SK-MEL-5 (cell line): ENCODE results near the gene ABHD13. TPM values are rescaled to one million over a fixed set of nuclear protein-coding genes. Genes with fewer than 3 reads are reported as not detected.

Experiments
- DNase-seq: peaks from one replicate; pipeline ENCODE4 v3.0.0-alpha.2; 2016; ENCODE audit warnings: low read depth, low spot score
- in situ Hi-C: cut with HindIII; loops from 2 replicates; pipeline ENCODE4 v1.10.0; 2016; ENCODE audit warnings: low sequenced_read_pairs, high pct_unique_total_duplicates, low pct_unique_long_range_greater_than_20kb
- polyA plus RNA-seq, 2 experiments: library from polyadenylated mRNA; depleted of rRNA; stranded (reverse); fragments of >200 nt; gene quantifications; 2 replicates each; pipeline ENCODE4 v1.2.3, GENCODE V29; 2015
- total RNA-seq: library from RNA; depleted of rRNA; stranded (reverse); fragments of >200 nt; shearing (Covaris generic); gene quantifications from 2 replicates; pipeline ENCODE4 v1.2.3, GENCODE V29; 2014; rRNA removed

ABHD13 gene
- total RNA-seq = 9.6 and 10.4 TPM in 2 replicates
- polyA plus RNA-seq (2015; cell fraction: cytosol; rRNA removed) = 10.5 and 11.6 TPM in 2 replicates
- polyA plus RNA-seq (2015; cell fraction: nucleus; rRNA removed) = 20.4 and 23.2 TPM in 2 replicates

DNA sequence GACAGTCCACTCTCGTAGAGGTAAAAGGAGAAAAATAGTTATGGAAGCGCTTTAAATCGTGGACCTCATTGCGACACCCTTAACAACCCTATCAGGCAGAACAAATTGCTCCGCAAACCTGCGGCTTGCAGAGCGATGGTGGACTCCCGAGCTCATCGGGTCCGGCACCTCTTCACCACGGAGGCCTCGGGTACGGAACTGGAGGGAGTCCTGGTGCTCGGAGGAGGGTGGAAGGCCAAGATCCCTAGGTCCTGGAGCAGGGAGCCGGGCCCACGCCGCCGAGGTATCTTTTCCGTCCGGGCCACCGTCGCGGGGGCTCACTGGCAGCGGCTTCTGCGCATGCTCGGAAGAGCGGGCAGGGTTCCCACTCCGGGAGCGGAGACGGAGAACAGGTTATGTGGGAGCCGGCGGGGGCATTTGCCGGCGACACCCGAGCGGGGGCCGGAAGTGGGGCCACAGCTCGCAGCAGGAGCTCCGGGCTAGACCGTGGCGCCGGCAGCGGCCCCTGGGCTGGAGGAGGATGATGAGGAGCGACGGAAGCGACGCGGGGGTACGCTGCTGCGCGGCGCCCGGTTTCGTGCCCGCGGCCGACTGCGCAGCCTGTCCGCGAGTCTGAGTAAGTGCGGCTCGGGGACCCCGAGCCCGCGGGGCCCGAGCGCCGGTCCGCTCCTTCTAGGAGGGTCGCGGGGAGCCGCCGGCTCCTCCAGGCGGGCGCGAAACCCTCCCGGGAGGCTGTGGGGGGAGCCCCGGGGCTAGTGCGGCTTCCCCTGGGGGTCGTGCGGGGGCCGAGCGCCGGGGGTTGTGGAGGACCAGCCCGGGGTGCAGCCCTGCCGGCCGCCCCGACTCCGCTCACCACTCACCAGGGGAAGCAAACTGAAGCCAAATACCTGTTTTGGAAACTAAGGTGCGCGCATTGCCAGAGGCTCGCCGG is at the start of gene ABHD13:
Gene ABHD13 (plus strand): TSS at position 349 of the 931 bp plus-strand sequence. CDS start 10,827 bp downstream, outside the sequence.
- peak; percentile 93 for DNase-seq
- in situ Hi-C loops = no loop called here

DNA sequence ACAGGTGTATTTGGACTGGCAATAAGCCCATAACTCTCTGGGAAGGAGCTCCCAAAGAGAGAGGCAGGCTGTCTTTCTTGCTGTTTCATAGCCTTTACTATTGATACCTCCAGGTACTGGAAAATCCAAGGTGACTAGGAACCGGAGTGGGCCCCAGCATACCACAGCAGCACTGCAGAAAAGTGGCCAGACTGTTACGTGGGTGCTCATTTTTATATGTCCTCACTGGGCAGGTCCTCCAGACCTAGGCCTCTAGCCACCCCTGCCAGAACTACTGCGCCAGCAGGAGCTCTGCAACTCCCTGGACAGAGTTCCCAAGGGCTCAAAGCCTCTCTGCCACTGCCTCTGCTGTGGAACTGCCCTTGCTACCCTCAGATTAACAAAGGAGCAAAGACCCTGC is 49.3 kb upstream of the ABHD13 start:
- in situ Hi-C loops = no loop called here
- DNase-seq = no peak

DNA sequence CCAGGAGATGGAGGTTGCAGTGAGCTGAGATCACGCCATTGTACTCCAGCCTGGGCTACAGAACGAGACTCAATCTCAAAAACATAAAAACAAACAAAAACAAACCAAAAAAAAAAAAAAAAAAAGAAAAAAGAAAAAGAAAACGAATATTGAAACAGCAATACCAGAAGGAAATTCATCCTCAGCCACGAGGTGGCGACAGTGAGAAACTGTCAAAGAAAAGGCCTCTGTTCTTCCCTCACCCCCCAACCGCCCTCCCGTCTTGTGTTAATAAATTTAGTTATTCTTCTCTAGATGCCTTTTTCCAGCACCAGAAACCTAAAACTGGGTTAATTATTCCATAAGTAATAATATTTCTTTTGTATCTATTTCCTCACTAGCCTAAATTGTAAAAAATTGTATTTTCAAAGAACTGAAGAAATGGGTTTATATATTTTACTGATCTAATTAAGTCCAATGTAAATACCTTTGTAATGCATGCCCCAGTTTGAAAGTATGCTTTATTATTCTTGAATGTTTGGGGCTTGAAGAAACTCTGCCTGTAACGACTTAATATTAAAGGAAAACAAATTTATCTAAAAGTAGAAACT is 41.4 kb upstream of the ABHD13 start:
- DNase-seq = peak; percentile 73
- in situ Hi-C loops = no loop called here

DNA sequence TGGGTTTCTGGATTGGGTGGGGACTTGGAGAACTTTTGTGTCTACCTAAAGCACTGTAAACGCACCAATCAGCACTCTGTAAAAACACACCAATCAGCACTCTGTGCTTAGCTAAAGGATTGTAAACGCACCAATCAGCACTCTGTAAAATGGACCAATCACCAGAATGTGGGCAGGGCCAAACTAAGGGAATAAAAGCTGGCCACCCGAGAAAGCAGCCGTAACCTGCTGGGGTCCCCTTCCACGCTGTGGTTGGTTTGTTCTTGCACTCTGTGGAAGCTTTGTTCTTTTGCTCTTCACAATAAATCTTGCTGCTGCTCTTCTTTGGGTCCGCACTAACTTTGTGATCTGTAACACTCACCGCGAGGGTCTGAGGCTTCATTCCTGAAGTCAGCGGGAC is 40.1 kb upstream of the ABHD13 start:
- in situ Hi-C loops = no loop called here
- no peak for DNase-seq

DNA sequence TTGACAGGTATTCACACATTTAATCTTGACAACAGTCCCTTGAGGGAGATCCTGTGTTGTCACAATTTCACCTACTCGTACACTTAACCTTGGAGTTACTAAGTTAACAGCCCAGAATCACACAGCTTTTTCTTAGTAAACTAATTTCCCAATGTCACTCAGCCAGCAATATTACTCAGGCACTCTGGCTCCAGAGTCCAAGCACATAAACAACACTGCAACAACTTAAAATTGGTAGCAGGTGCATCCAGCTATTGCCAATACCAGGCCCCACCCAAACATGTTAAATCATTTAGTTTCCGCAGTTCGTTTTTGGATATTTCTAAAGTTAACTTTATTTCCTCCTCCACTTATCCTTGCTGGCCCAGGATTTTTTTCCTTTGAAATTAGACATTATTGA is 35.5 kb upstream of the ABHD13 start:
- in situ Hi-C loops = no loop called here

DNA sequence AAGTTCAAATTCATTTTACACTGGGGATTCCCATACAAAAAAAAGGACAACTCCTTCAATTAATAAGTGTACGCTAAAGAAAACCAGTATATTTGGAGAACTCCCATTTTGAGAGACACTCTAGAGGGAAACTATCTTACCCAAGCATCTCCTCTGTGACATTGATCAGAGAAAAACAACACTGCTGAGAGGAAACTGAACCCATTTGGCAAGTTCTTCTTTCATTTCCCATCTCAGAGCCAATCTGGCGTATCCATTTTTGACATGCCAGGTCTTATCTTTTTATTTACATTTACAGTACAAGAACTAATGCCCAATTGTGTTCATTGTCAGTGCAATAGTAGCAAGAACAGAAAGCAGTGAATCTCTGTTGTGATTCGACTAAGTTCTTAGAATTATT is 33.0 kb upstream of the ABHD13 start:
- DNase-seq = no peak
- in situ Hi-C loops = no loop called here

More for the DNA sequence above, 35.5 kb upstream of the ABHD13 start:
- DNase-seq = no peak

DNA sequence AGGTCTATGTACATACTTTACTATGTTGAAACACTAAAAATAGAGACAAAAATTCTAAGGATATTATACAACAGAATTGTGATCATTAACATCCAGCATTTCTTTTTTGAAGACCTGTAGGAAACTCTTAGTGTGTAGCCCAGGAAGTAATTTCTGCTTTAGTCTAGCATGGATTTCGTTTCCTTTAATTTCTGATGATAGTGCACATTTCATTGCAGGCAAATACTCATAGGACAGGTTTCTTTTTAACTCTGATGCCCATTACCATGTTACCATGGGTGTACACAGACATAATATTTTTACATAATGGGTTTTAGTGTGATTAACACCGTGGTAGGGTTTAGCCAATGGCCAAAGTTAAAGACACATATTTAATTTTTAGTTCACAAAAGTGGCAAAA is 29.9 kb upstream of the ABHD13 start:
- no peak for DNase-seq
- in situ Hi-C loops = no loop called here

DNA sequence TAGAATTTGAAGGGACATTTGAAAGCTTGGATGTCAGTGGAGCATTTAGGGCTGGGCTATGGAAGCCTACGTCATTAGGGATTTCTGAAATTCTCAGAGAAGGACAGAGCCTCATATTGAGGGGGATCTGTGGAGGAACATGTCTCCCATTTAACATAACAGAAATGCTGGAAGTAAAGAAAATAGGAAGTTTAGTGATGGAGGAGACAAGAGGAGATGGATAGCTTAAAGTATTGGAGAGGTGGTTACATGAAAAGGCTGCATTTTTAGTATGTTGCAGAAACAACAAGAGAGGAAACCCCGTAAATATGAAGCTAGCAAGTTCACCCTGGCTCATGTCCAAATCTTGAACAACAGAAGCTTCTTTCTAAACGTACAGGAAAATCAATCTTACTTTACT is 27.3 kb upstream of the ABHD13 start:
- in situ Hi-C loops = no loop called here
- DNase-seq = peak; percentile 4

DNA sequence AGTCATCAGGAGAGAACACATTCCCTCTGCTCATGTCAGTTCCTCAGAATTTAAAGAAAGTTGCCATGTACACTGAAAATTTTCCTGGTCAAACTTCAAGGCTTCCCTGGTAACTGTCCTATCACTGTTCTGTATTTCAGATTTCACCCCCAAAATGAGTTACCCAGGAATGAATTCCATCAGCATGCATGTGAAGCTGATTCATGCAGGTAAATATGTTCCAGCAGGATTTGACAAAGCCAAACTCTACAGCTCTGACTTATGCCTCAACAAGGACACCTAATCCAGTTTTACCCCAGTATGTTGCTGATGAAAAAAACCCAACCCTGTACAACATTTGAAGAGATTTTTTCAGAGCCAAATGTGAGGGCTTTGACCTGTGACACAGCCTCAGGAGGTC is 24.4 kb upstream of the ABHD13 start:
- in situ Hi-C loops = no loop called here

DNA sequence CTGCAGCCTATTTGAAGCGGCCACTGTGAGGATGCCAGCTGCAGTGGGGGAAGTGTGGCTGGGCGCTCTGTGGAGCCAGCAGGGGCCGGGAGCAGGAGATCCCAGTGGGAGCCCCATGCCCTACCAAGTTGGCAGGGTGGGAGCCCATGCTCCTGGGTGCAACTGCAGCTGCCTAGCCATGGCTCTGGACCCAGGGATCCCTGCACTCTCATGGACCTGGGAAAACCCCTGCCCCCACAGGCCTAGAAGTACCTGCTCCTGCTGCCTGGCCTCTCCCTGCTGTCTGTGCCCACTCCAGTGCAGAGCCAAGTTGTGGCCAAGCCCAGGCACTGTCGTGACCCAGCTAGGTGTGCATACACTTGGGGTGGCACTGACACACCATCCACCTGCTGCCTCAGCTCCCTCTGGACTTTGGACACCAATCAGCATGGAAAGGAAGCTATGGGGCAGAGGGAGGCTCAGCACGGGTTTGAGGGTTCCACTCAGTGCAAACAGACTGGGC is 23.7 kb upstream of the ABHD13 start:
- in situ Hi-C loops = no loop called here
- no peak for DNase-seq

More for the DNA sequence above, 24.4 kb upstream of the ABHD13 start:
- DNase-seq = no peak

DNA sequence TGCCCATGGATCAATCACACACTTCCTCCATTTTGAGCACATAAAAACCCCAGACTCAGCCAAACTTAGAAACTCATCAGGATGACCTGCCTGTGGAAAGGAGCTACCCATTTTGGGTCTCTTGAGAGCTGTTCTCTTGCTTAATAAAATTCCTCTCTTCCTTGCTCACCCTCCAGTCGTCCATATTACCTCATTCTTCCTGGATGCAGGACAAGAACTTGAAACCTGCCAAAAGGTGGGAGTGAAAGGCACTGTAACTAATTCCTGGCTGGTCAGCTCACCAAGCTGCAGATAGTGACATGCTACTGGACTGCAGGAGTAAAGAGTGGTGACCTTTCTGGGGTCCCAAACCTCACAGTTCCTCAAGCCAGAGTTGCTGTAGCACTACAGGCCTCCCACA is 23.0 kb upstream of the ABHD13 start:
- in situ Hi-C loops = no loop called here
- DNase-seq = no peak

DNA sequence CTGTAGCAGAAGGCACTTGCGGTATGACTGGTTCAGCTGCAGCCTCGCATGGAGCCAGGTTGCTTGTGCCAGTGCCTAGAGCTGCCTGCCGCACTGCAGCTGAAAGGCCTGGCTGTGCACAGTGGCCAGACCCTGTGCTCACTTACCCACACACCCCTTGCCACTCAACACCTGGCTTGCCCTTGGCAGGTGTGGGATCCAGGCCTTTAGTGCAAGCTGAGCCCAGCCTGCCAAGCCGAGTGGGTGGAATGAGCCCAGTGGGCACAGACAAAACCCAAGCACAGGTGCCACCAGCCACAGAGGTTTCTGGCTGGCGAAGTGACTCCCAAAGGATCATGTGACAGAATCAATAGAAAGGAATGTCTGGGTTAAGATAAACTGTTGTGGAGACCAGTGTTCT is 22.3 kb upstream of the ABHD13 start:
- in situ Hi-C loops = no loop called here

DNA sequence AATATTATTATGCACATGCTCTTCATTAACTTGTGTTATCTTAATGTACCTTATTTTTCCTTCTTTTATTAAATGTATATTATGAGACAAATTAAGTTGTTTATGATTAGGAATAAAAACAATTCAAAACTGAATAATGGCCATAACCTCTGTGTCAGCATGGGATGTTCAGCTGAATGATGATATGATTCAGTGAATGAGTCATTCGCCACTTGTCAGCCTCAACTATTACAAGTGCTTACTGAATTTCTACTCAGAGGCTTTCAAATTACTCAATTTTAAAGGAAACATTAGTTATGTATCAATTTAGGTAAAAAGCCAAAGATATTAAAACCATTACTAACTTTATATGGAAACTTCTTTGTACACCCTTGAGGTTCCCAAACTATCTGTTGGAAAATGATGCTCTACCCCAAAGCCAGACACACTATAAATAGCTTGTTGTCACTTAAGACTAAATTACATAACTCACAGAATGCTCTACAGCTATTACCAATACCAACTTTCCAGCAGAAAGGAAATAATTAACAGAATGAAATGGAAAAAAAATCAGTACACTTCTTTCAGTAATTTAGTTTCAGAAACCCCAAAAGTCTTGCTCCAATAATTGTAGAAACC is 17.3 kb upstream of the ABHD13 start:
- in situ Hi-C loops = no loop called here
- no peak for DNase-seq

More for the DNA sequence above, 22.3 kb upstream of the ABHD13 start:
- no peak for DNase-seq

DNA sequence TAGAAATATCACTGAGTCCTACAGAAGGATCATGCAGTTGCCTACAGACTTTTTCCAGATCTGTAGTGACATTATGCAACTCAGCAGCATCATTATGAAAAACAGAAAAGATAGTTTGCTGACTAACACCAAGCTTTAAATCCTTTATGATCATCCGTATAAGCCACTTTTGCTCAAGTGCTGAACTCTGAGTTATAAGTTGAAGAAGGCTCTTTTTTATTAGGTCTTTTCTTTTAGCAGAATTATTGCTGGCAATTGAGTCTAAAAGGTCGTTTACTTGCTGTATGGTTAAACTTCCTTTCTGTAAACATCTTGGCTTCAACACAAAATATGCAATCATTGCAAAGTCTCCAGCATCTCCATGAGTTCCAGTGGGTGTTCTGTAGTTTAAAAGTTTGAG is 7.6 kb upstream of the ABHD13 start:
- in situ Hi-C loops = no loop called here
- DNase-seq = no peak

DNA sequence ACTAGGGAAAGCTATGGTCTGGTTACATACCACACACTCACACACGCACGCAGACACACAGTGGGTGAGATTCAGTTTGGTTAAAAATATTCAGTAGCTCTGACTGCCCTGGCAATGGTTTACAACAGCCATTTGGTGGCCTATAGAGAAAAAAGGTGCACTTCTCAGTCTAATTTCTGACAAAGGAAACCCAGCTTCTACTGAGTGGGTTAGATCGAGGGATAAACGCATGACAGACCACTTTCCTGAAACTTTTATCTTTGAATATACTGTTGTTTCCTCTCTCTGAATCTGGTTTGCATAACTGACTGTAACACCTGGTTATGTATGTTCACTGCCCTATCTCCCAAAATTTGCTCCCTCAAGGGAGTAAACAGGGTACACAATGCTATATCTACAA is 5.3 kb upstream of the ABHD13 start:
- in situ Hi-C loops = no loop called here

DNA sequence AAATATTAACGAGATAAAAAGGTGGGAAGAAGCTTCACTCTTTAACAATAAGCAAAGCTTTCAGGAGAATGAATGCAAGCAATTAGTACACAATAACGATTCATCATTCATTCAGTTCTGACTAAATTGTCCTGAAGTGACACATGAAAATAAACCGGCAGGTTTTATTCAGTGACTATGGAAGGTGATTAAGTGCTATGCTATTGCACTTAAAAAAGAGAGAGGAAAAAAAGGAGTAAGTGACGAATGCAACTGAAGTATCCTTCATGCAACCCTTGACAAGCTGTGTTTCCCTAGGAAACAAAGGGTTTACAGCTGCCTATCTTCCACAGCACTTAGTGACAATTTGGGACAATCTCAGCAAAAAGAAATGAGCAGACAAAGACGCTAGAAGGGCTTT is 4.2 kb upstream of the ABHD13 start:
- in situ Hi-C loops = no loop called here
- no peak for DNase-seq

More for the DNA sequence above, 5.3 kb upstream of the ABHD13 start:
- no peak for DNase-seq

DNA sequence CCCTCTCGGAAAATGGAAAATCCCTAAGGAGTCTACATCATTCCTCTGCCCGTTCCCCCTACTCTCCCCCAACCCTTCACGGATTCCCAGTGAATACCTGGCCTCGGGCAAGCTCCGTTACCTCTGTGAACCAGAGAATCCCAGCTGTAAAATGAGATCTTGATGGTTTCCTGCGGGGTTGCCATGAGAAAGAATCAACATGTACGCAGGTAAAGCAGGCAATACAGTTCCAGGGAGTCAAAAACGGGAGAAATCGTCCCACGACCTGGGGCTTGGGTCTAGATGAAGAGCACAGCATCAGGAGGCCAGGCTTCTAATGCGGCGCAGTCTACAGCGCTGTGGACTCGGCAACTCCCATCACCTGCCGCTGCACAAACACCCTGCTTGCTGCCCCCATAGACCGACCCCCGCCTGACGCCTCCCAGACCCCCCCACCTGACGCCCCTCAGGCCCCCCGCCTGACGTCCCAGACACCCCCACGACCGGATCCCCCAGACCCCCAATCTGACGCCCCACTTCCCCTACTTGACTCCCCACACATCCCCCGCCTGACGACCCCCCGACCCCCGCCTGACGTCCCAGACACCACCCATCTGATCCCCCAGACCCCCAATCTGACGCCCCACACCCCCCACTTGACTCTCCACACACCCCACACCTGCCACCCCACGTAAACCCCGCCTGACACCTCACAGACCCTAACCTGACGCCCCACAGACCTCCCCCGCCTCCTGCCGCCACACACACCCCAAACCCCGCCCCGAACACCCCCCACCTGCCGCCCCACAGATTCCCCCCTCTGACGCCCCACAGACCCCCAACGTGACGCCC is 3.5 kb upstream of the ABHD13 start:
- no peak for DNase-seq
- in situ Hi-C loops = no loop called here
